Prostate gland (tissue), 2 donors: ENCODE results near the gene EEF1B2. TPM values are rescaled to one million over a fixed set of nuclear protein-coding genes. Genes with fewer than 3 reads are reported as not detected.

Experiments used
- DNase-seq: peaks from one replicate; pipeline ENCODE4 v3.0.0-alpha.2; 2019; ENCODE audit warnings: low spot score
- H3K27ac ChIP-seq, 2 donors: fragments of 200-600 bp; sonication (generic); 2 replicates each; pipeline ENCODE4 v1.5.1; 2017 to 2019
- H3K27me3 ChIP-seq: fragments of 200-600 bp; sonication (generic); replicated peaks from 2 replicates; pipeline ENCODE4 v1.5.1; 2019; ENCODE audit not compliant: insufficient read depth
- H3K36me3 ChIP-seq, 2 donors: fragments of 200-600 bp; sonication (generic); 1 replicate in 1 of 2; 2 replicates in 1 of 2; pipeline versions ENCODE4 v1.5.1 to v1.8.1; 2017 to 2019
- H3K4me1 ChIP-seq: fragments of 200-600 bp; sonication (generic); replicated peaks from 2 replicates; pipeline ENCODE4 v1.5.1; 2019
- H3K4me3 ChIP-seq, 2 donors: fragments of 200-600 bp; sonication (generic); 2 replicates each; pipeline ENCODE4 v1.5.1; 2017 to 2019
- H3K9me3 ChIP-seq: fragments of 200-600 bp; sonication (generic); 2 replicates; pipeline ENCODE4 v1.5.1; 2017
- POLR2A ChIP-seq: fragments of 450-650 bp; IDR thresholded peaks from one replicate; pipeline ENCODE4 v1.6.1; 2016; ENCODE audit warnings: antibody characterized with exemption, mild to moderate bottlenecking
- POLR2AphosphoS5 ChIP-seq: sonication (generic); formaldehyde crosslinking; IDR thresholded peaks from one replicate; pipeline ENCODE4 v1.6.1; 2017; ENCODE audit warnings: antibody characterized with exemption
- WGBS: methylation state at CpG from one replicate; pipeline ENCODE4 v1.1.5; 2018; 5-methylcytosine and 5-hydroxymethylcytosine counted together
- intact Hi-C: fragments of 100-400 bp; cut with DNase I; formaldehyde crosslinking; loops from one replicate; pipeline ENCODE4 v1.14.2; 2022
- total RNA-seq, 2 donors: library from RNA; depleted of rRNA; stranded (reverse); fragments of >200 nt; gene quantifications; one replicate each; pipeline ENCODE4 v1.1.0, GENCODE V29; 2016
- TF ChIP-seq, protein P1 (sequence below), 4 experiments: fragments of 200-600 bp in 2 of 4; fragments of 450-650 bp in 2 of 4; sonication (generic) in 2 of 4; IDR thresholded peaks; 1 replicate in 3 of 4; 2 replicates in 1 of 4; pipeline ENCODE4 v1.5.1; 2016 to 2019; ENCODE audit warnings: antibody characterized with exemption in 4 of 4, mild to moderate bottlenecking in 2 of 4, moderate library complexity in 2 of 4

The EEF1B2 gene
- total RNA-seq, 2 donors from 2014 or later = 305 to 491 TPM

DNA sequence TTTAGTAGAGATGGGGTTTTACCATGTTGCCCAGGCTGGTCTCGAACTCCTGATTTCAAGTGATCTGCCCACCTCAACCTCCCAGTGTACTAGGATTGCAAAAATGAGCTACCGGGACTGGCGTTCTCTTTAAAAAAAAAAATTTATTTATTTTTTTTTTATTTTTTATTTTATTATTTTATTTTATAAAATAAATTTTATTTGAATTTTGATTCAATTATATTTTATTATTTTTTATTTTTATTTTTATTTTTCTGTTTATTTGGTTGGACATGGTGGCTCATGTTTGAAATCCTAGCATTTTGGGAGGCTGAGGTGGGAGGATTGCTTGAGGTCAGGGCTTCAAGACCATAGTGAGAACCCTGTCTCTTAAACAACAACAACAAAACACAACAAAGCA is 32.5 kb downstream of the EEF1B2 start:
- no peak overlapping the region for H3K4me3 ChIP-seq
- WGBS = 95% methylated on average over 3 of the region's 3 CpGs
- intact Hi-C loops = no loop called here
- H3K9me3 ChIP-seq = no peaks in the 10 kb centered on the region
- H3K27me3 ChIP-seq = no peaks in the 10 kb centered on the region
- H3K36me3 ChIP-seq = no peaks in the 10 kb centered on the region
- H3K27ac ChIP-seq = no peak overlapping the region
- no peaks in the 10 kb centered on the region for H3K4me1 ChIP-seq
- no peak for DNase-seq
- TF ChIP-seq, protein P1, sequence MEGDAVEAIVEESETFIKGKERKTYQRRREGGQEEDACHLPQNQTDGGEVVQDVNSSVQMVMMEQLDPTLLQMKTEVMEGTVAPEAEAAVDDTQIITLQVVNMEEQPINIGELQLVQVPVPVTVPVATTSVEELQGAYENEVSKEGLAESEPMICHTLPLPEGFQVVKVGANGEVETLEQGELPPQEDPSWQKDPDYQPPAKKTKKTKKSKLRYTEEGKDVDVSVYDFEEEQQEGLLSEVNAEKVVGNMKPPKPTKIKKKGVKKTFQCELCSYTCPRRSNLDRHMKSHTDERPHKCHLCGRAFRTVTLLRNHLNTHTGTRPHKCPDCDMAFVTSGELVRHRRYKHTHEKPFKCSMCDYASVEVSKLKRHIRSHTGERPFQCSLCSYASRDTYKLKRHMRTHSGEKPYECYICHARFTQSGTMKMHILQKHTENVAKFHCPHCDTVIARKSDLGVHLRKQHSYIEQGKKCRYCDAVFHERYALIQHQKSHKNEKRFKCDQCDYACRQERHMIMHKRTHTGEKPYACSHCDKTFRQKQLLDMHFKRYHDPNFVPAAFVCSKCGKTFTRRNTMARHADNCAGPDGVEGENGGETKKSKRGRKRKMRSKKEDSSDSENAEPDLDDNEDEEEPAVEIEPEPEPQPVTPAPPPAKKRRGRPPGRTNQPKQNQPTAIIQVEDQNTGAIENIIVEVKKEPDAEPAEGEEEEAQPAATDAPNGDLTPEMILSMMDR (IDR thresholded peaks at IDR 0.05) = no peak
- TF ChIP-seq POLR2AphosphoS5 = no peak
- no peak for TF ChIP-seq POLR2A

DNA sequence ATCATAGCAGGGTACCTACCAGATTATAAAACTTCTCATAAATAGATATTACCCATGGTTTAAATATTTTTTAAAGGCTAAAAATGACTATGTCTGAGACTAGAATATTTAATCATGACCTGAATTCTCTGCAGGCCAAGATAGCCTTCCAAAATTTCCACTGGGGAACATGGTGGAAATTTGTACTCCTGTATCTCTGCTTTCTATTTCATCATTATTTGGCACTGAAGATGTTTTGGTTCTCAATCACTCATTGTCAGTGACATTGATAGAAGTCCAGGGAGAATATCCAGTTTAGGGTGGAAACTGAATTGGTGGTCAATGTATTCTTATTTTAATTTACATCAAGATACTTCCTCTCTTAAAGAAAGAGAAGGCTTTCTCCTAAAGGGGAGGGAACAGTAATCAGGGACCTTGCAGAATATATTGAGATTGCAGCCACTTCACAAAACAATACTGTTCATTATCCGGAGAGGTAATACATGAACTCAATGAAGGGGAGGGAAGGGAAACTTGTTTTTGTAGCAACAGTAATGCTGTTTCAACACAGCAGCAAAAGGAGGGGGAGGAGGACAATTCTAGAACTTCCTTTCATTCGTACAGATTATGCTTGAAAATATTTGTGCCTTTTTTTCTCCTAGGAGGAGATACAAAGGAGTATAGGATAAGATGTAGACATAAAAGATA is 34.1 kb downstream of the EEF1B2 start:
- Histone ChIP-seq H3K27ac (no peak overlapping the region), H3K36me3 (no peaks in the 10 kb centered on the region), H3K9me3 (no peaks in the 10 kb centered on the region), H3K27me3 (no peaks in the 10 kb centered on the region), H3K4me1 (no peaks in the 10 kb centered on the region), H3K4me3 (no peak overlapping the region)
- TF ChIP-seq, protein P1 (IDR thresholded peaks at IDR 0.05) = no peak
- TF ChIP-seq POLR2AphosphoS5 (no peak), POLR2A (no peak)
- 47% methylated on average over 2 of the region's 2 CpGs for WGBS
- no peak for DNase-seq
- intact Hi-C loops = no loop called here

DNA sequence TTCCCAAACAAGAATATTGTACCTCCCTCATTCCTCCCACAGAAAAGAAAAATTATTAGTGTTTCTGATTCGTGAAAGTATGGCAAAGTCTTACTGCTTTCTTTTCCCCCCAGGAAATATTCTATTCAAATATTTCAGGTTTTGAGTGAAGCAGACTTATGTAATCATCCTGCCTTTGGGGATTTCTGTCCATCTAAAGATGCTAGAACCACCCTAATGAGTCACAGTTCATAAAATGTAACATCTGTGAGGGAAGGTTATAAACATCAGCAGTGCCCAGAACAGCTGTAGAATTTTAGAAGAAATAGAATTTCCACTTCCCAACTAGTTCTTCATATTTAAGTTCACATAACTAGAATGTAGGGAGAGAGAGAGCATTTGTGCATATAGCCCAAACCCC is 39.0 kb downstream of the EEF1B2 start:
- no peak overlapping the region for H3K27ac ChIP-seq
- intact Hi-C loops = no loop called here

DNA sequence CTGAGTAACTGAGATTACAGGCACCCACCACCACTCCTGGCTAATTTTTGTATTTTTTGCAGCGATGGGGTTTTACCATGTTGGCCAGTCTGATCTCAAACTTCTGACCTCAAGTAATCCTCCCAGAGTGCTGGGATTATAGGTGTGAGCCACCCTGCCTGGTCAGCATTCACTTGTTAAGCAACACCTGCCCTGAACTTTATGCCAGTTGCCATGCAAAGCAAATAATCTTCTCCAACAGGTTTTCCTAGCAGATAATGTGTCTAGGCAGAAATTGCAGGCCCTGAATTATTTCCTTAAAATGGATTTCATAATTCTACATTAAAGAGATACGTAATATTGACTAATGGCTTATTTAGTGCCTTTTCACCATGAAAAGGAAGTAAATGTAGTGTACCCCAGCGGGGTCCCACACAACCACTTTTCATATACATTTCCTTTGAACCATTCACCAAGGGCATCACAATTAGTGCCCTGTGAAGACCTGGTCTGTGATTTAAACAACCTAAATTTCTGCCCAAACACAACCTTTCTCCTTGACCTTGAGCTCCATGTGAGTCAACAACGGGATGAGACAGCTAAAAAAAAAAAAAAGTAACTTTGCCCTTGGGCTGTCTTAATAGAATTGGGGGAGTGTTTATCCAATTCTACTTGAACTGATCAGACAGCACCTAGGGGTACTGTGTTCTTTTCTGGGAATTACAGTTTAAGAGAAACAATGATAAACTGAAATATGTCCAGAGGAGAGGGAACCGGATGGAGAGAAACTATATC is 41.6 kb downstream of the EEF1B2 start:
- 73% methylated on average over 5 of the region's 5 CpGs for WGBS
- H3K27ac ChIP-seq = no peak overlapping the region
- H3K27me3 ChIP-seq = no peaks in the 10 kb centered on the region
- no peaks in the 10 kb centered on the region for H3K9me3 ChIP-seq
- no peak for DNase-seq
- intact Hi-C loops = no loop called here
- no peaks in the 10 kb centered on the region for H3K36me3 ChIP-seq
- no peaks in the 10 kb centered on the region for H3K4me1 ChIP-seq
- TF ChIP-seq POLR2A (no peak), POLR2AphosphoS5 (no peak)
- TF ChIP-seq, protein P1 (IDR thresholded peaks at IDR 0.05) = no peak
- no peak overlapping the region for H3K4me3 ChIP-seq

More for the DNA sequence above, 39.0 kb downstream of the EEF1B2 start:
- Histone ChIP-seq H3K27me3 (no peaks in the 10 kb centered on the region), H3K36me3 (no peaks in the 10 kb centered on the region), H3K9me3 (no peaks in the 10 kb centered on the region), H3K4me3 (no peak overlapping the region), H3K4me1 (no peaks in the 10 kb centered on the region)
- TF ChIP-seq, protein P1 (IDR thresholded peaks at IDR 0.05) = no peak
- TF ChIP-seq POLR2A = no peak
- TF ChIP-seq POLR2AphosphoS5 = no peak
- no peak for DNase-seq
- WGBS = 47% methylated on average over 1 of the region's 1 CpG
